COR-L47 (cell line): ENCODE results near the gene RNF220.
"Not testable (repeated sequence)": the region's sequence is repeated elsewhere in the genome, so short reads cannot be mapped to it uniquely, and the experiment has no call there.

ENCODE experiments used
- DNase-seq: peaks from one replicate; lab custom pipeline; 2025; lab: John Stamatoyannopoulos, UW

The RNF220 gene

GRCh38 chr1:44679468-44679867 is 274.4 kb downstream of the RNF220 start:
- DNase-seq = no peak

- DNase-seq = no peak
These were observed 277.1 kb downstream of the RNF220 start for GRCh38 chr1:44681905-44682882.

- DNase-seq = no peak
These were observed 277.8 kb downstream of the RNF220 start for GRCh38 chr1:44682883-44683265.

DNA sequence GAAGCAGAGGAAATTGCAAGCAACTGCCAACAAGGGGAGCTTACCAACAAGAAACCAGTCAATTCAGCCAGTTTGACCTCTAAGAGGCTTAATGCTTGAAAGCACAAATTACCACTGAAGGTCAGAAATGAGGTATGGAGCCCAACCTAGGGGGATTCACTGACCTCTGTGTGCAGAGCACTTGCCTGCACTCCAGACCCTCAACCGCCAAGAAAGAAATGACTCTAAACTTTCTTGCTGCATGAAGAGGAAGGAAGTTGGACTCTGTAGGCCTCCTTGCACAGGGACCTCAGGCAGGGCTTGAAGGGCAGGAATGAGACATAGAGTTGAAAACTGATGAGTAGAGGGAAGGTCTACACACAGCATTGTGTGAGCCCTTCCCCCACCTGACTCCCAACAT is 279.5 kb downstream of the RNF220 start:
- no peak for DNase-seq

GRCh38 chr1:44685218-44685617 is 280.2 kb downstream of the RNF220 start:
- no peak for DNase-seq

- DNase-seq = no peak
These were observed 280.8 kb downstream of the RNF220 start for GRCh38 chr1:44685881-44686280.

DNA sequence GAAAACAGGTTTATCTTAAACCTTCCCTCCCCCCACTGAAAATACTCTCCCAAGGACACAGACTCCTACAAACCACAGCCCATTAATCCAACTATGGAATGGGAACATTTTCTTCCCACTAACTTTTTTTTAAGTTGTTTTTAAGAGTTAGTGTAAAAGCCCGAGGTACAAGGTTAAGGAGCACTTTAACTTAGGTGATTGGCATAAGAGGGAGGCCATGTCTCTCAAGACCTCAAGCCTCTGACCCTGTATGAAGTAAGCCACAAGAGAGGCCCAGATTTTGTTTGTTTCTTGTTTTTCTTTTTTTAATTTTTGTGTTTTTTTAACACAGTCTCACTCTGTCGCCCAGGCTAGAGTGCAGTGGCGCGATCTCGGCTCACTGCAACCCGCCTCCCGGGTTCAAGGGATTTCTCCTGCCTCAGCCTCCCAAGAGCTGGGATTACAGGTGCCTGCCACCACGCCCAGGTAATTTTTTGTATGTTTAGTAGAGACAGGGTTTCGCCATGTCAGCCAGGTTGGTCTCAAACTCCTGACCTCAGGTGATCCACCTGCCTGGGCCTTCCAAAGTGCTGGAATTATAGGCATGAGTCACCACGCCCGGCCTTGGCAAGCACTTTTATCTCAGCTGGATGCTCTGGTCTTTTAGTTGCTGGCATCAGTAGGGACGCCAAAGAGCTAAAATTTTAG is 283.8 kb downstream of the RNF220 start:
- no peak for DNase-seq

- no peak for DNase-seq
These were observed 284.4 kb downstream of the RNF220 start for GRCh38 chr1:44689447-44689765.

DNA sequence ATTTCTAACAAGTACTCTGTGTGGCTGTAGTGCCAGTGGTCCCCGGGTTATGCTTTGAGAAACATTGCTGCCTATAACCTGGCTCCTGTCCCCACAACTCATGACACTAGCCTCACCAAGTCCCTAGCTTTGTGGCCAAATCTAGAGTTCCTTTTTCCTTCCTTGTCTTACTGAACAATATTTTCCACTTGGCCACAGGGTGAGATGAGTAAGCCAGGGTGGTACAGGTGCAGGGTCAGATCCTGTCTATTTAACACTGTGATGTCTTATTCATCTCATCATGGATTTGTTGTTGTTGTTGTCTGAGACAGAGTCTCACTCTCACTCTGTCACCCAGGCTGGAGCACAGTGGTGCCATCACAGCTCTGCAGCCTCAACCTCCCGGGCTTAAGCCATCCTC is 288.1 kb downstream of the RNF220 start:
- DNase-seq = no peak

DNA sequence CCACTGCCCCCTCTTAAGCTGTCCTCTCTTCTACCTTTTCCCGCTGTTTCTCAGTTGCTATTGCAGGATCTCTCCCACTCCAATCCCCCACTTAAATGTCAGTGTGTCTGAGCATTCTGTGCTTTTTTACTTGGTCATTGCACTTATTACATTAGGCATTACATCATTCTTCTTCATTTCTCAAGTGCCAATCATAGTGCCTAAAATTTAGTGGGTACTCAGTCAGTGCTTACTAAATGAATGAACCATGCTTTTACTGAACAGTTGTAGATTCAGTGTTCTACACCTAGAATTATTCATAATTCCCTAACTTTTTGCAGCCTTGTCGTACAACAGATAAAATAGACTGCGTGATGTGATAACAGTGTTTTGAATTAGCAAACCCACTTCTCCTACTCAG is 288.8 kb downstream of the RNF220 start:
- DNase-seq = no peak

- no peak for DNase-seq
These were observed 289.9 kb downstream of the RNF220 start for GRCh38 chr1:44694863-44695478.

DNA sequence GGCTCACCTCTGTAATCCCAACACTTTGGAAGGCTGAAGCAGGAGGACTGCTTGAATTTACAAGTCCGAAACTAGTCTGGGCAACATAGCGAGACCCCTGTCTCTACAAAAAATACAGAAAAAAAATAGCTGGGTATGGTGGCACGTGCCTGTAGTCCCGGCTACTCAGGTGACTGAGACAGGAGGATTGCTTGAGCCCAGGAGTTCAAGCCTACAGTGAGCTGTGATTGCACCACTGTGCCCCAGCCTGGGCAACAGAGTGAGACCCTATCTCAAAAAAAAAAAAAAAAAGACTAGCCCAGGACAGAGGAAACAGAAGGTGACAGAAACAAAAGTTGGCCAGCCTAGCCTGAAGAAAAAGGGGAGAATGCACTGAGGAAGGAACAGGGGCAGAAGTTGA is 290.6 kb downstream of the RNF220 start:
- DNase-seq = no peak

DNA sequence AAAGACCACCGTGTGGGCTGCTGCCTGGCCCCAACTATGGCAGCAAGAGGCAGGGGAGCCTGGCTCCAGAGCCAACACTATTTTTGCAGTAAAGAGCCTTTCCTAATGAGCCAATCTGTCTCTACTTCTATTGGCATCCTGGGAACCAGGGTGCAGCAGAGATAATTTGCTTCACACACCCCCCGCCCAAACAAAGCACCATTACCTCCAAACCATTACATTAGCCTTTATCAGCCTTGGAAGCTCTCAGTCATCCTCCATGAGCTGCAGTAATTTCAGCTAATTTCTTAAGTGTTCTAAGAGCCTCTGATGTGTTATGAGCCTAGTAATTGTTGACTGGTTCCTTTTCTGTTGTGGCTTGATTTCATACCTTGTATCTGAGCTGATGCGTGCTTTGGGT is 291.0 kb downstream of the RNF220 start:
- DNase-seq = no peak

DNA sequence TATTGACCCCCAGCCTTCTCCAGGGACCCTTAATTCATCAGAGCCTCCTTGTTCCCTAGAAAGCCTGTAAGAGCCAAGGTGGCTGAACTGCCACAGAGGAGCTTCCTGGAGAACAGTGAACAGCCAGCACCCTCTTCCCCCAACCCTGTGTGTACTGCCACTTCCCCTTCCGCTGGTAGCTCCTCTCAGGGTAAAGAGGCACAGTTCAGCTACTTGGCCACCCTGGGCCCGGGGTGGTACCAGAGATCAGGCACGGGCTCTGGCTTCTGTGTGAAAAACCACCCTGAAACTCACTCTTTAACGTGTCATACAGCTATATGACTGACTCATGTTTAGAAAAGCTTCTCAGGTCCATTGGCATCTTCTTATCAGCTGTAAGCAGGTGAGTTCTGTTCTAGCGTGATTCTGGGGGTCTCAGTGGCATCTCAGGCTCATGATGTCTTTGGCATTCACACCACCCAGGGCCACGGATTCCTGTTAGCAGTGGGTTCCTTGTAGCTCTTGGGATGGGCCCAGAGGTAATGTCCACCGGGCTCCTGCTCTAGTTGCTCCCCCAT is 291.8 kb downstream of the RNF220 start:
- no peak for DNase-seq

- DNase-seq = no peak
These were observed 293.1 kb downstream of the RNF220 start for GRCh38 chr1:44698138-44698537.

DNA sequence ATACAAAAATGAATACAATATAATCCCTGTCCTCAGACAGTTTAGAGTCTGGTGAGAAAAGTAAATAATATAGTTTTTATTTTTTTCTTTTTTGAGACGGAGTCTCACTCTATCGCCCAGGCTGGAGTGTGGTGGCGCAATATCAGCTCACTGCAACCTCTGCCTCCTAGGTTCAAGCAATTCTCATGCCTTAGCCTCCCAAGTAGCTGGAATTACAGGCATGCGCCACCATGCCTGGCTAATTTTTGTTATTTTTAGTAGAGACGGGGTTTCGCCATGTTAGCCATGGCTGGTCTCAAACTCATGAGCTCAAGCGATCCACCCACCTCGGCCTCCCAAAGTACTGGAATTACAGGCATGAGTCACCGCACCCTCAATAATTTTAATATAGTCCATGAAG is 294.3 kb downstream of the RNF220 start:
- not testable (repeated sequence) for DNase-seq

- no peak for DNase-seq
These were observed 295.5 kb downstream of the RNF220 start for GRCh38 chr1:44700573-44700972.

DNA sequence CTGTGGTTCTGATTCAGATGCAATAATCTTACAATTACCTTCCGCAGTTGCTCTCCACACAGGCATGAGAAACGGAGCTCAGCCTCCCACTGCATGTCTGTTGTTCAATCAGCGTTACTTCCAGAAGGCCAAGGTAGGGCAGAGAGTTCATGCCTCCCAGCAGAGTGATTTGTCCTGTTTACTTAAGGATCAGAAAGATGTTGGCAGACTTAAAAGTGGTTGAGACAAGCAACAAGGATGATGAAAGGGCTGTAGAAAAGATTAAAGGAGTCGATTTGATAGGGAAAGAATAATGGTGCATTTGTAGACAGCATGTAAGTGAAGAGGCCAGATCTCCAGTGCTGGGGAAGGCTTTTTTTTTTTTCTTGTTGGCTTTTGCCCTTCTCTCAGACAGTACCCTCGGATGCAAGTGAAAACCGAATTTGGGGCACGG is 296.1 kb downstream of the RNF220 start:
- DNase-seq = no peak
